ENCODE data around the gene RPS28.
A peak's percentile ranks its signal among the peaks of the same experiment; 100 is the strongest.
"Not testable (repeated sequence)": the region's sequence is repeated elsewhere in the genome, so short reads cannot be mapped to it uniquely, and the experiment has no call there.

RPS28 gene

GRCh38 chr19:8321067-8321985, at the start of gene RPS28, which contains the start of gene NDUFA7:
Gene RPS28 (plus strand): TSS chr19:8321496. CDS start chr19:8321531, 35 bp downstream.
Gene NDUFA7 (minus strand): TSS chr19:8321375. CDS start chr19:8321358, 17 bp downstream.
- peak; percentile 90 for DNase-seq (ENCODE audit: low read depth, low spot score)

GRCh38 chr19:8276508-8276907, 44.8 kb upstream of the RPS28 start:
- not testable (repeated sequence) for DNase-seq (ENCODE audit: low read depth, low spot score)

GRCh38 chr19:8291337-8291736, 30.0 kb upstream of the RPS28 start:
- DNase-seq (ENCODE audit: low read depth, low spot score) = not testable (repeated sequence)

- DNase-seq (ENCODE audit: low read depth, low spot score) = no peak
Observed at GRCh38 chr19:8302357-8302691, 19.0 kb upstream of the RPS28 start.

- no peak for DNase-seq (ENCODE audit: low read depth, low spot score)
Observed at GRCh38 chr19:8302734-8303133, 18.6 kb upstream of the RPS28 start.

- no peak for DNase-seq (ENCODE audit: low read depth, low spot score)
Observed at GRCh38 chr19:8304841-8305621, 16.3 kb upstream of the RPS28 start.

GRCh38 chr19:8305798-8306197, 15.5 kb upstream of the RPS28 start:
- DNase-seq (ENCODE audit: low read depth, low spot score) = no peak

GRCh38 chr19:8306235-8307054, 14.9 kb upstream of the RPS28 start:
- no peak for DNase-seq (ENCODE audit: low read depth, low spot score)

GRCh38 chr19:8307400-8307964, 13.8 kb upstream of the RPS28 start:
- no peak for DNase-seq (ENCODE audit: low read depth, low spot score)

- DNase-seq (ENCODE audit: low read depth, low spot score) = peak; percentile 66
Observed at GRCh38 chr19:8307965-8308866, 13.1 kb upstream of the RPS28 start, which contains the start of gene CD320. Gene CD320 (minus strand): TSS chr19:8308358. CDS start chr19:8308290, 68 bp downstream.

GRCh38 chr19:8308891-8309291, 12.4 kb upstream of the RPS28 start:
- no peak for DNase-seq (ENCODE audit: low read depth, low spot score)

GRCh38 chr19:8310342-8311055, 10.8 kb upstream of the RPS28 start:
- DNase-seq (ENCODE audit: low read depth, low spot score) = no peak

- no peak for DNase-seq (ENCODE audit: low read depth, low spot score)
Observed at GRCh38 chr19:8311461-8312260, 9.6 kb upstream of the RPS28 start.

GRCh38 chr19:8314981-8315640, 6.2 kb upstream of the RPS28 start:
- DNase-seq (ENCODE audit: low read depth, low spot score) = not testable (repeated sequence)

- no peak for DNase-seq (ENCODE audit: low read depth, low spot score)
Observed at GRCh38 chr19:8316351-8317125, 4.8 kb upstream of the RPS28 start.

- not testable (repeated sequence) for DNase-seq (ENCODE audit: low read depth, low spot score)
Observed at GRCh38 chr19:8318835-8319234, 2.5 kb upstream of the RPS28 start.

- no peak for DNase-seq (ENCODE audit: low read depth, low spot score)
Observed at GRCh38 chr19:8319807-8320520, 1.3 kb upstream of the RPS28 start.
